LHCN-M2 (cell line): ENCODE measurements around the gene SPRYD3. TPM values are rescaled to one million over a fixed set of nuclear protein-coding genes. Genes with fewer than 3 reads are reported as not detected.
A peak's percentile ranks its signal among the peaks of the same experiment; 100 is the strongest.

ENCODE experiments used
- DNase-seq: peaks from one replicate; pipeline ENCODE4 v3.0.0-alpha.2; 2012; ENCODE audit warnings: low read depth
- total RNA-seq: library from RNA; depleted of rRNA; stranded (reverse); fragments of >200 nt; gene quantifications from 2 replicates; pipeline ENCODE4 v1.2.3, GENCODE V29; 2014

SPRYD3 gene
- total RNA-seq, 1 experiment from 2014 or later: 21.9 TPM

DNA sequence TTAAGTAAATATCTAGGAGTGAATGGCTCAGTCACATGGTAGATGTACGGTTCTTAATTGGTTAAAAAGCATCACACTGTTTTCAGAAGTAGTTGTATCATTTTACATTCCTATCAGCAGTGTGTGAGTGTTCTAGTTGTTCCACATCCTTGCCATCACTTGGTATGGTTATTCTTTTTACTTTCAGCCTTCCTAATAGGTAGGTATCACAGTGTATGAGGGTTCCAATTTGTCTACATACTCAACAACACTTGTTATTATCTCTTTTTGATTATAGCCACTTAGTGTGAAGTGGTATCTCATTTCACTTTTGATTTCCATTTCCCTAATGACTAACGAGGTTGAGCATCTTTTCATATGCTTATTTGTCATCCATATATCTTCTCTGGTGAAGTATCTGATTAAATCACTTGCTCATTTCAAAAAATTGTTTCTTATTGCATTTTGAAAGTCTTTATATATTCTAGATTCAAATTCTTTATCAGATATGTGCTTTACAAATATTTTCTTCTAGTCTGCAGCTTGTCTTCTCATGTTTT is 3.5 kb upstream of the SPRYD3 start:
- DNase-seq: no peak

DNA sequence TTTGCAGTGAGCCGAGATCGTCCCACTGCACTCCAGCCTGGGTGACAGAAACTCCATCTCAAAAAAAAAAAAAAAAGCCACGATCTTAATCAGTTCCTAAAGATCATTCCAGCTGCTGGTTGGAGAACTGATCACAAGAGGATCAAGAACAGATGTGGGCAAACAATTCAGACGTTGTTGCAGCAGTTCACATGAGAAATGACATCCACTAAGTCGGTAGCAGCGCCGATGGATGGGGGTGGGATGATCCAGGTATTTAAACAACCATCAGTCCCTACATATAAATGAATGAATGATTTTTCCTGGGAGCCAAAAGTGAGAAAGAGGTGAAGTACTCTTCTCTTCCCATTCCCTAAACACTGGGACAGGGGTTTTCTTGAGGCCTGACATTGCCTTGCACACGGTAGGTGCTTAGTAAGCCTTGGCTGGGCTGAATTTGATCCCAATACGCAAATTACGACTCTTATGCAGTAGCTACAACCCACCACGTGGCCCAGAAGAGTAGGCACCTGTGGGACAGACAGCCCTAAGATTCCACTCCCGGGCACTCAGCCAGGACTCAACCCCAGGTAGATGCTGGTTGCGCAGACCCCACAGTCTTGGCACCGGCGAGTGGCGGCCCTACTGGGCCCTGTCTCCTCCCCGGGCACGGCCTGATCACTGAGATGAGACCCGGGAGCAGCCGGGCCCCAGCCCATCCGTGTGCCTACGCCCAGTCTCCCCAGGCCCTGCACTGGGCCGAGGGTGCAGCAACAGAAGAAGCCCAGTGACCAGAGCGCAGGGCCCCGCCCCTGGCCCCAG is 565 bp downstream of the SPRYD3 start:
- DNase-seq: no peak

DNA sequence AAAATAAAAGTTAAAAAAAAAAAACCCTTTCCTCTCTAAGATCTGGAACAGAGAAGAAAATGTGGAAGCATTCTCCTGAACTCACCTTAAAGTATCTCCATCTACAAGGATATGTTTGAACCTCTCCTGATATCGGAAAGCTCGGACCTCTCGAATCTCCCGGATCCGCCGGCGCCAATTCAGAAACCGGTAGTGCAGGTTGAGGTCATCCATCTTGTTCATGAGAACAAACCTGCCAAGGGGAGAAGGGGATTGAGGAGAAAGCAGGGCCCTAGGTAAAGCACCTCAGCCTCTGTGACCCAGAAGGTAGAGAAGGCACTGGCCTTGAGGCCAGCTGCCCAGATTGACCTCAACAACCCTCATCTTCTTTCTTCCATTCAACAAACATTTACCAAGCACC is 2.2 kb downstream of the SPRYD3 start:
- DNase-seq: no peak

DNA sequence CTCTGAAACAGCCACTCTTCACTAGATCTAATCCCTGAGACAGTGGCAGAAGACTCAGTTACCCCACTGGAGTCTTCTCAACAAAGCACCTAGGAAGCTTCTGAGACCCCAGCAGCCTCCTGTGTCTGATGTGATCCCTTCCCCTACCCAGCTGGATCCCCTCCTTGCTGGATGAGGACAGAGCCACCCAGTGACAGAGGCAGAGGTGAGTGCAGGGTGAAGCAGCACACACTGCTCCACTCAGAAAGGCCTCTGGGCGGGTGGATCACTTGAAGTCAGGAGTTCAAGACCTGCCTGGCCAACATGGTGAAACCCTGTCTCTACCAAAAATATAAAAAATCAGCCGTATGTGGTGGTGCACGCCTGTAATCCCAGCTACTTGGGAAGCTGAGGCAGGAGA is 2.7 kb downstream of the SPRYD3 start:
- no peak for DNase-seq

DNA sequence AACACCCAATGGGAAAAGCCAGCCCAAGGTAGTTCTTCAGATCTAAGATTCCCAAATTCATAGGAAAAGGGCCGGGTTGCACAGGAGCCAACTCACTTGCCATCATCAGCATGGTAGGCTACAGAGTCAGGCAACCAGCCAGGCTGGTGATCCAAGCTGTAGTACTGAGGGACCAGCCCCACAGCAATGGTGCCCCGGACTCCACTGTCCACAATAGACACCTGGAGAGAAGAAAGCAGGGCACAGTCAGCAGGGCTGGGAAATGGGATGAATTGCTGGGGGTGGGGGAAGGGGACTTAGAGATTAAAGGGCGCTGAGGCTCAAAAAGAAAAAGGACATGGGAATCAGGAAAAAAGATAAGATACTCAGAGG is 4.2 kb downstream of the SPRYD3 start:
- no peak for DNase-seq

DNA sequence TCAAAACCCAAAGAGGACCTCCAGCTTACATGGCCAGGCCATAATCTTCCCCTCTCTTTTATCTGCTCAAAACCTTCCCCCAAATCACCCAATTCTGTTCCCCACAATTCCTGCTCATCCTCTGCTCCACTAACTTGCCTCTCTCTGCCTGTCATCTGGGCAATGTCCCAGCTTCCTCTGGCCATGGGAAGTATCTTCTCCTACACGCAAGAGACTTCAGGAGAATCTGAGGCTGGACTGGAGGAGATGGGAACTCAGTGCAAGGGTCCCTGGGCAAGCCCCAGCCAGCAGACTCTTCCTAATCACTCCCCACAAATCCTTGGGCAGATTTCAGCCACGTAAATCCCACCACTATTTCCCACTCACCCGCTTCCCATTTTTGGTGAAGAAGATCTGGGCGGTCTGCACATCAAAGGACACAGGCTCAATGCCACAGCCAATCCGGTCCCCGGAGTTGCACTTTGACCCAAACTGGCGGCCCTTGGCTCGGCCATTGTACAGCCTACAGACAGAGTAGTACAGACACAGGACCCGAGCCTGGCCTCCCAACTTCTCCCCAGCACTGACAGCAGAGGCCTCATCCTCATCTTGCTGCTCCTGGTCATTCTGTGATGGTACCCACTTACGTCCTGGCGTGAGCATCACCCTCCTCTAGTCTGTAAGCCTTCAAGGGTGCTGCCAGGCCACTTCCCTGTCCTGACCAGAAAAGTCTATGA is 4.7 kb downstream of the SPRYD3 start:
- DNase-seq: no peak

DNA sequence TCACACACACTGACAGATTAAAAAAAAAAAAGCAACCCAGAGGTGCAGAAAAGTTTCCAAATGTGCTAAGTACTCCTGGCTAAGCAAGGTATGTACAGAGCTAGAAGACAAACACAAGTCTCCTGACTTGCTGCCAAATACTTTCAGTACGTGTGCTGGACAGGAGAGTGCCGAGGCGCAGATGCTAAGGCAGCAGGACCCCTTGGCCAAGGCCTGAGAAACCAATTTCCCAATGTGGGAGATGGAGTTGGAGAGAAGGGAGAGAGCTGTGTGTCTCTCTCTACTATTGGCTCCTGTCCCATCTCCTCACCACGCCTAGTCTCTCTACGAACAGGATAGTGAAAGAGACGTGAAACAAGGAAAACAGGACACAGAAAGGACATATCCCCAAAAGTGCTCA is 5.3 kb downstream of the SPRYD3 start:
- DNase-seq: no peak

DNA sequence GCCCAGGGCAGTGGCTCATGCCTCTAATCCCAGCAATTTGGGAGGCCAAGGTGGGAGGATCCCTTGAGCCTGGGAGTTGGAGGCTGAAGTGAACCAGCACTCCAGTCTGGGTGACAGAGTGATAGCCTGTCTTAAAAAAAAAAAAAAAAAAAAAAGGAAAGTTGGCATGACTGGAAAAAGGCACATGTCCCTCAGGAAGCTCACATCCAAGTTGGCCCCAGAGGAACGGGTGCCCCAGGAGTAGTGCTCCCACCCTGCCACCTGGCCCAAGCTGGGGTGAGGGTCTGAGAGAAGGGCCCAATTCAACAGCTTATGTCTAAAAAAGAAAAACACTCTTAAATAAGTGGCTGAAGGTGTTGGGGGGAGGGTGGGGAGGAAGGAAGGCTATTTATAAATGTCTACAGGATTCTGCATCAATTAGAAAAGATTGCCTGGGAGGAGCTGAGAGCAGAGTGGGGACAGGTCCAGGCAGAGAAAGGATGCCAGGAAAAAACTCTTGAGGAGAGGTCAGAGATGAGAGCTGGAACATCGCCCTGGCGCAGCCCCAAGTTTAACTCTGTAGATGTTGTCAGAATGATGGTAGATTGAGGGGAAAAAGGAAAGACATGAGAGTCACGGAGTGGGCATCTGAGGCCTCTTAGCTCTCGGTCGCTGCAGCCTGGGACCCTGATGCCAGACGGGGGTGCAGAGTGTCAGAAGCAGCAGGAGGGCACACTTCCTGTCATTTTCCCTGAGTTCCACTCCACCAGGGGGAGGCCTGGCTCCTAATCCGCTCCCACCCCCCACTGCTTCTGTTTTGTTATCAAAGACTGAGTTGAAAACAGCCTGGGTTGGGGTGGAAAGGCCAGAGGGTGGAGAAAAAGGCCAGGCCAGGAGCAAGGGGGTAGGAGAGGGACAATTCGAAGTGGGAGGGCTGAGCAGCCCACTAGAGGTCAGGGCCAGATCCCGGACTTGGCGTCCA is 7.3 kb downstream of the SPRYD3 start:
- no peak for DNase-seq

DNA sequence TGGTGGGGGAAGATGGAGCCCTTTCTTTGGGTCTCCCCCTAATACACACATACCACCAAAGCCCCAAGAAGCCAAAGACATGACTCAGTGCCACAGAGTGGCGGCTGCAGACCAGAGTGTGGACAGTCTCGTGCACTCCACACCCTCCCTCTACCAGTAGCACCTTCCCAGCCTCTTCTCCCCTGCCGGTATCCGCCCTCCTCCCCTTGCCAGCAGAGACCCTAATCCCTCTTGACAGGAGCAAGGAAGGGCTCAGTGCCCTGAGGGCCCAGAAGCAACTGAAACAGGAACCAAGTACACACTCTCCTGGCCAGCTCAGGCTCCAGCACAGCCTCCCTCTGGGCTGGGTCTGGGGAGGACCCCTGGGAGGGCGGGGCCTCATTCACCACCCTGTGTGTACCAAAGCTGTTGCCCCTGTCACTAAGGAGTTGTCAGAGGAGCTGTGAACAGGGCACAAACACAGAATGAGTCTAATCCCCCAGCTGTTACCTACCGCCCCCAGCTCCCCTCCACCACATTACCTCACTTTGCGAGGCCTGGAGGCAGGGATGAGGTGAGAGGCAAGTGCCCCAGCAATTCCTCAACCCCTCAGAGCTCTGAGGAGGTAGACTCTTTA is 8.2 kb downstream of the SPRYD3 start:
- DNase-seq: peak; percentile 64

DNA sequence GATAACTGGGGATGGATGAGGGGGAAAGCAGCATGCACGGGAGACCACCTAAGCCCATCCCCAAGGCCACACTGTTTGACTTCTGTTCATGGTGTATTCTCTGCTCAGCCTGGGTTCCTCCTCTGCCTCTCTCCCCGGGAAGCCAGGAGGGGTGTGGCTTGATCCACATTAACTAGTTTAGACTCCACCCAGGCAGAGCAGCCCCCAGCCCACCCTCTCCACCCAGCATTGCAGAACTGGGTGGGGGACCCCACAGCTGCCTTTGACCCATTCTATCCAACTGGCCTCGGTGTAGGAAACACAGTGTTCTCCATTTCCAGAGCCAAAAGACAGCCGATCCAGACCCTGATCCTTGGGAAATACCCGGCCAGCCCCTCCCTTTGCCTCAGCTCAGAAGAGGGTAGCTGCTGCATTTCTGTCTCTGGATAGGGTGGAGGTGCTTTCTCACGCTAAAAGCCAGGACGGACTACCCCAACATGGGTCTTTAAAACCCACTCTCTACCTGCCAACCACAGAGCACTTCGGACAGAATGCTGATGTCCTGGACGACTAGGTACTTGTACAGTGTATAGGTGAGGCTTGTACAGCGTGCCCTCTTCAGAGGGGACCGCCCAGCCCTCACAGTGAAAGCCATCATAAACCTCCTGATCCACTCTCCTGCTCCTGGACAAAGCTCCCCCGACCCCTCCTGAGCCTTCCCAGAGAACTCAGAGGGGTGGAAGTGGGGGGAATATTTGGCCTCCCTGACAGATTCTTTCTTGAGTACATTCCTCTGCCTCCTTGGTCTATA is 9.4 kb downstream of the SPRYD3 start:
- DNase-seq: no peak

DNA sequence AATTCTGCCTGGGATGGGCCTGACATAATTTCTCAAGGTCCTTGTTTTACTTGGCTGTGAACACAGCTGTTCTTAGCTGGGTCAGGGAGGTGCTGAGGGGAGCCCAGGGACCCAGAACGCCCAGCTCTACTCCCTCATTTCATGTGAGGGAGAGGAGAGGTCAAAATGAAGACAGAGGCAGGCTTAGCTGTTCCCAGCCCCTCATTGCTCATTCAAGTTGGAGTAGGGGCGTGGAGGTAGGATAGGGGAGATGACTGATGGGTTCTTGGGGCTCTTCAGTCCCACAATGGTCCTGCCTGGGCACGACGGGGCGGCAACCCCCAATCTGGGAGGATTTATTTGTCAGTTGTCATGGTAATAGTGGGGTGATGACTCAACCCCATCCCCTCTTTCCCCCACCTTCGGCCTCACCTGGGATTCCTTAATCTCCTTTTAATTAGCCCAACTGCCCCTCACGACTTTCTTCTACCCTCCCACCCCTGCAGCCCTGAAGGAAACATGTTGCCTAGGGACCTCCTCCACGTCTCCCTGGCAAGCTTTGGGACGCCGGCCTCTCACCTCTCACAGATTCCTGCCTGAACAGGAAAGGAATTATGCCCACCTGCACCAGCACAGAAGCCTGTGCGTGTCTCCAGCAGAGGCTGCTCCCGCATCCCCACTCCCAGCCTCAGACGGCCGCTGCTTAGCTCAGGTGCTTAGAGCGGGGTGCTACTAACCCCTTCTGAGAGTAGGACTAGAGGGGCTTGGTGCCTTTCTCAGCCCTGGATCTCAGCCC is 10.2 kb downstream of the SPRYD3 start:
- DNase-seq: peak; percentile 44

DNA sequence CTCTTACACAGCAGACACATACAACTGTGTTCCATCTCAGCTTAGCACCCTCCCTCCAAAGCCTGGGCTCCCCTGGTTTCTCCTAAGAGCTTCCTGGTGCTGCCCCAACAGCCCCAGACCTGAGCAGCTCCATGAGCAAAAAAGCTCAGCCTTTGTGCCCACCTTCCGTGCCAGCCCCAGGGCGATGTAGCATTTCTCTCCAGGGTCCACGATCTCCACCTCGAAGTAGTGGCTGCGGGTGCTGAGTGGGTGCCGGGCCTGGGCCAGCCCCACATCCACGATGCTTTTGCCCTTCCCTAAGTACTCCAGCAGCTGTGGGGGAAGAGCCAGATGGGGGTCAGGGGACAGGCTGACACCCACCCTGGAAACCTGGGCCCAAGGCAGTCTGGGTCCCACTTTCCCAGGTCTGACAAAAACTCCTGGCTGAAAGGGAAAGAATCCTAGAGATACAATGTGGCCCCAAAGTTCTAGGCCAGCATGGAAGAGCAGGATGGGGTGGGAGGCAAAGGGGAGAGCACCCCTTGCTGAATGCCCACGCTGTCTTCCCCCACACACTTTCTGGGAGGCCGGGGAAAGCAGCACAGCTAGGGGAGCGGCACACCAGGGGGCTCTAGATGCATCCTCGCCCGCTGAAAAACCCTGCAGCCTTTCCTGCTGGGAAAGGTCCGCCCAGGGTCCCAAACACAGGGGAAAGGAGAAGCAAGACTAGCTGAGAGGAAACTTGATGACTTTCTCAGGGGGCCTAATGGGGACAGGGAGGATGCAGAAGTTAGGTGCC is 11.0 kb downstream of the SPRYD3 start:
- DNase-seq: no peak

DNA sequence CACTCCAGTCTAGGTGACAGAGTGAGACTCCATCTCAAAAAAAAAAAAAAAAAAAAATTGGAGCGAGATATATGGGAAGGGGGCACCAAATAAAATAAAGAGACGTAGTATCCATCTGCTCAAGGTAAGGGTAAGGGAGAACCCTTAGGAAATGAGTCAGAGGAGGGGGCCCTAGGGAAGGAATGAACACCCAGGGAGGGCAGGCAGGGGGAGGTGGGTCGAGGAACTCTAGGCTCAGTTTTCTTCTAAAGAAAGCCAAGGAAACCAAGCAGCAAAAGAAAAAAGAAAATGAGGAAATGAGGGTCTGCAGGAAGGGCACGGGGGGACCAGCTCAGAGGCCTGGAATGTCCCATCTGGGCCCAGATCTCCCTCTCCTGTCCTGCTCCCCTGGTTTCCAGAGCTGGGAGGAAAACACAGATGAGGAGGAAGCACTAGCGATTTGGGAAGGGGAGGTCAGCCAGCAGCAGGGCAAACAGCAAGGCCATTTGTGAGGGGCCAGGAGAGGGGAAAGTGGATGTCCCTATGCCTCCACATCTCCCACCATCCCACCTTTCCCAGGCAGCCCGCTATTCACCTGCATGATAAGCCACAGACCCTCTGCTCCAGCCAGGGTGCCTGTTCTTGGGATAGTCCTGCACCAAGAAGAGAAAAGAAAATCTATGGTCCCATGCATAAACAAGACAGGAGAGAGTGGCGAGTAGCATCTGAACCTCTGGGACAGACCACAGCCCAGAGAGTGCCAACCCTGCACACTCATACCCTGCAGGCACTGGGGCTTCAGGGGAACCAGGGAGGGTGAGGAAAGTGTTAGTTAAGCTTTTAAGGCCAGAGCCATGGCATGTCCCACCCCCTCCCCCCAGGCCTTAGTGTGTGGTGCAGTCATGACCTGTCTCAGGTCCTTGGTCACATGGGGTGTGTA is 11.9 kb downstream of the SPRYD3 start:
- no peak for DNase-seq

DNA sequence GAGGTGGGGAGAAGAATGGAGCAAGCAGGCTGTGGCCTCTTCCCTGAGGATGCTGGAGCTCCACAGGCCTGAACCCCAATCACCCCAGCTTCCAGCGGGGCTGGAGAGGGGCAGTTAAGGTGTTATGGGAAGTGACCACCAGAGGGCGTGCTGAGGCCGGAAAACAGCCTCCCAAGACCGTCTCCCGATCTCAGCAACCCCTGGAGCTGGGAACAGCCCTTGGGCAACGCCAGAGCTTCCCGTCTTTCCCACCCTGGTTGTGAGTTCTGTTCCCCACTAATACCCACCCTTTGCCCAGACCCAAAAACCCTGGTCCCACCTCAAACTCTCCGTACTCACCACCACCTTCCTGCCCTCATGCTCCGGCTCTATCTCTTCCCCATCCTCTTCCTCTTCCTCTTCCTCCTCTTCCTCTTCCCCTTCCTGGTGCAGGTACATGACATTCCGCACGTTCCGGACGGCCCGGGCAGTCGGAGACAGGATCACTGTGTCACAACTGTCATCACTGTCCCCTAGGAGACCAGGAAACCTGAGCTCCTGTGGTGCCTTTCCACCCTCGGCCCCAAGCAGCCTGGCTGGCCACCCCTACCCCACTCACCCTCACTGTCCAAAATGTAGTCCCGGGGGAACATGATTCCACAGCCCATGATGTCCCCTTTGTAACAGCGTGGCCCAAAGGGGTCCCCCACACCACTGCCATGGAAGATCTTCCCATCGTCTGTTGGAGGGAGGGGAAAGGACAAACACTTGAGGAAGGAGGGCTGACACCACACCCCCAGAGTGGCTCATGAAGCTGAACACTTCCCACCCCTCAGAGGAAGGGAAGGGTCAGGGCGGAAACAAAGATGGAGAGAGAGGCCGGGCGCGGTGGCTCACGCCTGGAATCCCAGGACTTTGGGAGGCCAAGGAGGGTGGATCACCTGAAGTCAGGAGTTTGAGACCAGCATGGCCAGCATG is 12.9 kb downstream of the SPRYD3 start:
- peak; percentile 74 for DNase-seq

DNA sequence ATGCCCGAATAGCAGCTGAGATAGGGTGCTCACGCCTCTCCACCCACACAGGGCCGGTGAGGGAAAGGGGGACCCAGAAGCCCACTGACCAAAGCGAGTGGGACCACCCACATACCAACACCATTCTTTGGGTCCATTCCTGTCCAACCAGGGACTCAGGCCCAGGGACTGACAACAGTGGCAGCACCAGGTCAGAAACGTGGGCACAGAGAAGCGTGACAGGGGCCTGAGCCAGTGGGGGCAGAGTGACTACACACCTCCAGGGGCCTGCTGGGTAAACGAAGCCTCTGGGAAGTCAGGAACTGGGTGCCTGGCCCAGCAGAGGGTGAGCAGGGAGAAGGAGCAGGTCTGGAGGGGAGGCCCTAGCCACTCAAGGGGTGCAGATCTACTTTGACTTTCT is 13.7 kb downstream of the SPRYD3 start:
- DNase-seq: no peak

DNA sequence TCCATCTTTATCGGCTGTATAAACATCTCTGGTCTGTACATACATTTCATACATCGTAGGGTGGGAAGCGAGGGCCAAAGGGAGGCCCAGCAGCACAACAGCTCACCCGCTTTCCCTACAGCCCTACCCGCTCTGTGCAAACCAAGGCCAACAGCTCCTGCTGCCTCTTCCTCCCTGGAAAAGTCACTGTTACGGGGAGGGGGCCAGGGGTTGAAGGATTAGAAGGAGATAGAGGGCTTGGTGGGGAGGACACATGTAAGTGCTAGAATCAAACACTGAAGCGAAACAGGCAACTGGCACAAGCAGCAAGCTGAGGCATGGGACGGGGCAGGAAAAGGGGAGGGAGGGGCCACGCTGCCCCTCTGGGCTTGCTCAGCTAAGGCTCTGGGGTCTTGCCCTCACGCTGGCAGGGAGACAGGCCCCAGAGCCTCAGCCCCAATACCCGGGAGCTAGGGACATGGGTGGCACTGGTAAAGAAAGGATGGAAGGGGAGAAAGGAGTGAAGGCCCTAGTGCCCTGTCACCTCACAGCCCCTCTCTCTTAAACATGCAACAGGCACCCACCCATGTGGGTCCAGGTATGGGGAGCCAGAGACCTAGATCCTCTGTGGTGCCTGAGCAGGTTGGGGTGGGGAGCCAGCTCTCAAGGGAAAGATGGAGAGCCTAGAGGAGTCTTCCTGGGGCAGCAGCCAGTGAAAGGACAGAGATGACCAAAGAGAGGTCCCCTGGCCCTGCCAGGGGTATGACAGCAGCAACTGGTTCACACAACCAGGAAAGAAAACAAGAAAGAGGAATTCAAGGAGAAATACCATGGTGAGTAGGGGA is 14.4 kb downstream of the SPRYD3 start:
- DNase-seq: no peak
